GM12878 (cell line): ENCODE measurements around the gene MAST2. TPM values are rescaled to one million over a fixed set of nuclear protein-coding genes. Genes with fewer than 3 reads are reported as not detected.

Experiments used
- ATAC-seq: fragments of 200-7000 bp; cut with Tn5 transposase; 3 replicates; pipeline ENCODE4 v1.9.1; 2020; ENCODE audit warnings: mild to moderate bottlenecking, moderate library complexity
- BruUV-seq: library from RNA; stranded (reverse); fragments of 400-500 nt; replicated peaks from 2 replicates; lab custom pipeline; 2021; lab: Mats Ljungman, UMichigan
- CTCF ChIA-PET: fragments of 300-600 bp; sonication (Branson Sonifier 250); formaldehyde crosslinking; extraction: SDS; loops from one replicate; lab custom pipeline; 2021; ENCODE audit warnings: inconsistent platforms; lab: Yijun Ruan, JAX
- POLR2A ChIA-PET: fragments of 350-600 bp; formaldehyde crosslinking; extraction: SDS; loops from one replicate; lab custom pipeline; 2021; ENCODE audit warnings: inconsistent platforms; lab: Charles Lee
- RAD21 ChIA-PET: fragments of 300-600 bp; sonication (Branson Sonifier 250); formaldehyde crosslinking; loops from one replicate; lab custom pipeline; 2023; ENCODE audit warnings: antibody characterized with exemption; ENCODE audit not compliant: unreplicated experiment; lab: Charles Lee
- SMC1A ChIA-PET: fragments of 300-600 bp; sonication (Branson Sonifier 250); formaldehyde crosslinking; loops from one replicate; lab custom pipeline; 2023; ENCODE audit not compliant: unreplicated experiment, uncharacterized antibody; lab: Charles Lee
- DNase-seq: peaks from one replicate; pipeline ENCODE4 v3.0.0-alpha.2; 2011; ENCODE audit warnings: low read depth, low spot score
- FAIRE-seq: peaks from 3 replicates; lab custom pipeline; 2011; peaks lifted over from hg19 to GRCh38; lab: Jason Lieb, UNC
- H2AFZ ChIP-seq: 2 replicates; pipeline ENCODE4 v1.6.0; 2011; ENCODE audit warnings: low read depth, low read length, control low read depth; ENCODE audit not compliant: control insufficient read depth
- H3K27ac ChIP-seq: 2 replicates; pipeline ENCODE4 v1.5.1; 2011; ENCODE audit warnings: control low read depth; ENCODE audit not compliant: control insufficient read depth, insufficient read depth
- H3K27me3 ChIP-seq, 2 experiments: replicated peaks in 1 of 2; 2 replicates each; pipeline versions ENCODE4 v1.6.0 to v1.6.1; 2011; ENCODE audit warnings: low read length in 1 of 2; ENCODE audit not compliant: control insufficient read depth in 2 of 2, insufficient read depth in 2 of 2
- H3K36me3 ChIP-seq, 2 experiments: 2 replicates each; pipeline ENCODE4 v1.5.1; 2011; ENCODE audit warnings: low read length in 1 of 2; ENCODE audit not compliant: control insufficient read depth in 2 of 2, insufficient read depth in 2 of 2
- H3K4me1 ChIP-seq: 2 replicates; pipeline ENCODE4 v1.6.1; 2011; ENCODE audit warnings: mild to moderate bottlenecking, low read length, moderate library complexity, mixed read lengths; ENCODE audit not compliant: control insufficient read depth, insufficient read depth
- H3K4me2 ChIP-seq: 2 replicates; pipeline ENCODE4 v1.6.0; 2011; ENCODE audit warnings: control low read depth; ENCODE audit not compliant: control insufficient read depth, insufficient read depth
- H3K4me3 ChIP-seq: fragments of 200-600 bp; sonication (generic); 2 replicates; pipeline ENCODE4 v1.5.1; 2016
- H3K79me2 ChIP-seq: 2 replicates; pipeline ENCODE4 v1.6.0; 2011; ENCODE audit warnings: low read length; ENCODE audit not compliant: control insufficient read depth, insufficient read depth
- H3K9ac ChIP-seq: 2 replicates; pipeline ENCODE4 v1.8.0; 2011; ENCODE audit warnings: low read length, control low read depth, mixed read lengths; ENCODE audit not compliant: control insufficient read depth, insufficient read depth
- H3K9me3 ChIP-seq: replicated peaks from 3 replicates; pipeline ENCODE4 v1.5.1; 2011; ENCODE audit warnings: mild to moderate bottlenecking, low read length; ENCODE audit not compliant: control insufficient read depth, insufficient read depth
- H4K20me1 ChIP-seq: 2 replicates; pipeline ENCODE4 v1.6.0; 2011; ENCODE audit not compliant: control insufficient read depth, insufficient read depth
- ATF3 ChIP-seq: IDR thresholded peaks from 2 replicates; pipeline ENCODE4 v1.6.1; 2011; ENCODE audit warnings: low read depth, mild to moderate bottlenecking, low read length, moderate library complexity, borderline replicate concordance; ENCODE audit errors: extremely low read depth
- BRCA1 ChIP-seq: IDR thresholded peaks from 2 replicates; pipeline ENCODE4 v1.6.1; 2011; ENCODE audit warnings: low read depth, low read length, improper control_type of control experiment
- CTCF ChIP-seq, 3 experiments: IDR thresholded peaks in 2 of 3; conservative IDR thresholded peaks in 1 of 3; 2 replicates each; pipeline ENCODE4 v1.5.1; 2011; ENCODE audit warnings: low read depth in 3 of 3, low read length in 3 of 3, mild to moderate bottlenecking in 3 of 3, control low read depth in 2 of 3, moderate library complexity in 2 of 3, inconsistent platforms in 1 of 3, mixed read lengths in 1 of 3; ENCODE audit not compliant: control insufficient read depth in 2 of 3, insufficient read depth in 1 of 3; ENCODE audit errors: extremely low read depth in 1 of 3
- E2F4 ChIP-seq: IDR thresholded peaks from 2 replicates; pipeline ENCODE4 v1.6.1; 2012; ENCODE audit warnings: low read depth, low read length, improper control_type of control experiment
- ESRRA ChIP-seq: IDR thresholded peaks from 2 replicates; pipeline ENCODE4 v1.6.1; 2012; ENCODE audit warnings: mild to moderate bottlenecking, low read length, improper control_type of control experiment
- HDAC6 ChIP-seq: fragments of 200-600 bp; sonication (generic); IDR thresholded peaks from one replicate; pipeline ENCODE4 v1.8.0; 2017; ENCODE audit warnings: antibody characterized with exemption; ENCODE audit not compliant: unreplicated experiment
- IRF3 ChIP-seq: fragments of 450-650 bp; IDR thresholded peaks from 2 replicates; pipeline ENCODE4 v1.6.1; 2014; ENCODE audit warnings: mild to moderate bottlenecking
- JUNB ChIP-seq: IDR thresholded peaks from 2 replicates; pipeline ENCODE4 v1.6.1; 2016; ENCODE audit warnings: antibody characterized with exemption, mild to moderate bottlenecking
- NFYA ChIP-seq: IDR thresholded peaks from 2 replicates; pipeline ENCODE4 v1.6.1; 2011; ENCODE audit warnings: low read depth, mild to moderate bottlenecking, low read length, improper control_type of control experiment, borderline replicate concordance
- NR2F1 ChIP-seq: fragments of 450-650 bp; conservative IDR thresholded peaks from 2 replicates; pipeline ENCODE4 v1.6.1; 2017; ENCODE audit warnings: mild to moderate bottlenecking
- POLR2AphosphoS2 ChIP-seq: IDR thresholded peaks from 2 replicates; pipeline ENCODE4 v1.6.1; 2011; ENCODE audit warnings: low read depth, mild to moderate bottlenecking, low read length, improper control_type of control experiment, moderate library complexity
- RAD51 ChIP-seq: fragments of 450-650 bp; IDR thresholded peaks from 2 replicates; pipeline ENCODE4 v1.6.1; 2016; ENCODE audit warnings: moderate library complexity, mild to moderate bottlenecking, inconsistent platforms
- RELA ChIP-seq: fragments of 450-650 bp; IDR thresholded peaks from 2 replicates; pipeline ENCODE4 v1.8.0; 2014; ENCODE audit warnings: borderline replicate concordance; ENCODE audit not compliant: partially characterized antibody
- REST ChIP-seq: IDR thresholded peaks from 2 replicates; pipeline ENCODE4 v1.6.1; 2012; ENCODE audit warnings: mild to moderate bottlenecking, low read depth, low read length
- TBL1XR1 ChIP-seq: IDR thresholded peaks from 2 replicates; pipeline ENCODE4 v1.6.1; 2012; ENCODE audit warnings: low read depth, low read length, improper control_type of control experiment
- TCF12 ChIP-seq: IDR thresholded peaks from 2 replicates; pipeline ENCODE4 v1.6.1; 2011; ENCODE audit warnings: low read depth, mild to moderate bottlenecking, low read length
- ZBED1 ChIP-seq: IDR thresholded peaks from 2 replicates; pipeline ENCODE4 v1.6.1; 2016; ENCODE audit warnings: borderline replicate concordance
- WGBS: methylation state at CpG from one replicate; pipeline ENCODE4 v1.1.6; 2016; ENCODE audit warnings: low lambda C conversion rate; ENCODE audit not compliant: insufficient replicate concordance, insufficient coverage; ENCODE audit errors: missing lambda C conversion rate; 5-methylcytosine and 5-hydroxymethylcytosine counted together
- in situ Hi-C: fragments of 300-500 bp; cut with MboI; formaldehyde crosslinking; loops from 9 replicates; pipeline ENCODE4 v1.14.3; 2018; ENCODE audit warnings: mixed read lengths
- intact Hi-C: fragments of 100-400 bp; cut with micrococcal nuclease; formaldehyde crosslinking; loops from one replicate; pipeline ENCODE4 v1.14.2; 2022; ENCODE audit not compliant: unreplicated experiment
- polyA plus RNA-seq, 11 experiments: library from polyadenylated mRNA; depleted of rRNA in 4 of 11; unstranded in 6 of 11; stranded (reverse) in 5 of 11; fragments of >200 nt; fragmentation: Nextera tagmentation in 4 of 11; fragmentation: Illumina TruSeq in 1 of 11; extraction: Ambion mirVana in 4 of 11; extraction: Trizol in 1 of 11; gene quantifications; 1 replicate in 1 of 11; 2 replicates in 10 of 11; pipeline versions ENCODE4 v1.2.1 to v1.2.3, GENCODE V29; 2011 to 2016; ENCODE audit warnings: inconsistent platforms in 2 of 11, missing spikeins in 2 of 11, low read depth in 1 of 11
- total RNA-seq, 4 experiments: library from RNA; depleted of rRNA in 3 of 4; stranded (reverse); fragments of >200 nt in 3 of 4; fragmentation: Illumina TruSeq in 1 of 4; extraction: Trizol in 1 of 4; gene quantifications; 2 replicates each; pipeline versions ENCODE4 v1.2.1 to v1.2.3, GENCODE V29; 2013 to 2021

Gene MAST2
- total and polyA plus RNA-seq, 10 of the 15 experiments (the other 5 are each of a cell fraction or from before 2014, with no cell fraction given): 1.0 to 28.7 (median 13.8) TPM

- Histone ChIP-seq H3K27me3 (no peaks in the 10 kb centered on the region), H3K4me1 (no peaks in the 10 kb centered on the region), H3K36me3 (peaks cover 0 to 6% of the 10 kb centered on the region in 2 experiments; a peak in 2 of 4 replicates), H3K27ac (no peak overlapping the region), H2AFZ (no peak overlapping the region), H3K4me3 (no peak overlapping the region), H3K4me2 (no peak overlapping the region), H3K79me2 (no peaks in the 10 kb centered on the region), H3K9ac (no peak overlapping the region), H4K20me1 (no peaks in the 10 kb centered on the region), H3K9me3 (no peaks in the 10 kb centered on the region)
- FAIRE-seq (no peak), DNase-seq (no peak), ATAC-seq (no peak)
- RAD21 ChIA-PET: no interaction called here
- intact Hi-C loops: no loop called here
- POLR2A ChIA-PET: interaction anchor here (0.7 kb wide), 1 partner anchor 9 kb away, joined by 5 read pairs; no protein-coding TSS in a partner anchor
- BruUV-seq: no TSS peak
- in situ Hi-C loops: no loop called here
- CTCF ChIA-PET: no interaction called here
- WGBS: 88% methylated on average over 3 of the region's 3 CpGs
- SMC1A ChIA-PET: interaction anchor here (0.9 to 1.5 kb wide), 2 partner anchors 26 to 221 kb away, joined by 3 read pairs; no protein-coding TSS in a partner anchor
- TF ChIP-seq BRCA1 (no peak), RAD51 (no peak), TBL1XR1 (no peak), NFYA (no peak), RELA (no peak), POLR2AphosphoS2 (no peak), ATF3 (no peak), REST (no peak), JUNB (no peak), CTCF (IDR thresholded peaks at IDR 0.05 in 2 of 3, conservative IDR thresholded peaks at IDR 0.05 in 1 of 3; ENCODE audit: control insufficient read depth in 2 of 3, extremely low read depth in 1 of 3, insufficient read depth in 1 of 3, low read depth in 3 of 3, low read length in 3 of 3) (no peak), NR2F1 (no peak), TCF12 (no peak), IRF3 (no peak), E2F4 (no peak), ESRRA (no peak), HDAC6 (no peak), ZBED1 (no peak)
Measured at GRCh38 chr1:46002551-46003150, 199.2 kb downstream of the MAST2 start.
